CD4-positive, CD25-positive, alpha-beta regulatory T cell (primary cell): ENCODE data around the gene CRIP2. TPM values are rescaled to one million over a fixed set of nuclear protein-coding genes. Genes with fewer than 3 reads are reported as not detected.
A peak's percentile ranks its signal among the peaks of the same experiment; 100 is the strongest.

Experiments
- ATAC-seq, 2 donors: fragments of 150-1000 bp; cut with Tn5 transposase; one replicate each; pipeline ENCODE4 v1.10.0; 2021; ENCODE audit warnings: low read depth in 2 of 2, moderate number of reproducible peaks in 2 of 2, moderate library complexity in 1 of 2
- DNase-seq, 3 donors: peaks; one replicate each; pipeline versions ENCODE4 v3.0.0 to v3.0.0-alpha.2; 2012 to 2022; ENCODE audit warnings: mixed read lengths in 1 of 3
- H3K27ac ChIP-seq: one replicate; pipeline ENCODE4 v1.7.0; 2013; ENCODE audit warnings: mild to moderate bottlenecking, low read length; ENCODE audit not compliant: insufficient read depth, poor library complexity, severe bottlenecking
- H3K27me3 ChIP-seq: one replicate; pipeline ENCODE4 v1.7.0; 2013; ENCODE audit warnings: low read length; ENCODE audit not compliant: control insufficient read depth, insufficient read depth
- H3K36me3 ChIP-seq: one replicate; pipeline ENCODE4 v1.7.0; 2013; ENCODE audit warnings: mild to moderate bottlenecking, low read length, moderate library complexity; ENCODE audit not compliant: control insufficient read depth, insufficient read depth
- H3K4me1 ChIP-seq: 2 replicates; pipeline ENCODE4 v1.7.0; 2013; ENCODE audit warnings: mild to moderate bottlenecking, low read length; ENCODE audit not compliant: insufficient read depth, control insufficient read depth, poor library complexity, severe bottlenecking
- H3K4me3 ChIP-seq: one replicate; pipeline ENCODE4 v1.7.0; 2013; ENCODE audit warnings: low read depth, mild to moderate bottlenecking, low read length, moderate library complexity
- H3K9me3 ChIP-seq, 2 experiments: 1 replicate in 1 of 2; 2 replicates in 1 of 2; pipeline ENCODE4 v1.7.0; 2013; ENCODE audit warnings: low read length in 2 of 2, mild to moderate bottlenecking in 1 of 2, moderate library complexity in 1 of 2; ENCODE audit not compliant: control insufficient read depth in 2 of 2
- H3K27ac Mint-ChIP-seq, 3 donors: one replicate each; pipeline ENCODE4 v1.8.0; 2020 to 2022; ENCODE audit warnings: mild to moderate bottlenecking in 3 of 3, mixed read lengths in 3 of 3, moderate library complexity in 2 of 3
- H3K27me3 Mint-ChIP-seq: one replicate; pipeline ENCODE4 v1.8.0; 2022; ENCODE audit warnings: mild to moderate bottlenecking, mixed read lengths
- H3K36me3 Mint-ChIP-seq: one replicate; pipeline ENCODE4 v1.8.0; 2020; ENCODE audit warnings: mixed read lengths
- H3K4me1 Mint-ChIP-seq, 4 donors: one replicate each; pipeline ENCODE4 v1.8.0; 2020 to 2022; ENCODE audit warnings: mixed read lengths in 4 of 4, mild to moderate bottlenecking in 1 of 4
- H3K4me3 Mint-ChIP-seq, 4 donors: one replicate each; pipeline ENCODE4 v1.8.0; 2020 to 2022; ENCODE audit warnings: mild to moderate bottlenecking in 4 of 4, mixed read lengths in 4 of 4, moderate library complexity in 3 of 4
- H3K9me3 Mint-ChIP-seq, 7 donors: one replicate each; pipeline ENCODE4 v1.8.0; 2020 to 2022; ENCODE audit warnings: mixed read lengths in 7 of 7, mild to moderate bottlenecking in 3 of 7, moderate library complexity in 2 of 7
- polyA plus RNA-seq, 4 donors: library from polyadenylated mRNA; unstranded; fragments of 300-500 nt; fragmentation: Illumina TruSeq; gene quantifications; one replicate each; pipeline ENCODE4 v1.2.3, GENCODE V29; 2021
- total RNA-seq: library from RNA; stranded (reverse); gene quantifications from one replicate; pipeline ENCODE4 v1.2.3, GENCODE V29; 2022

CRIP2 gene
- total and polyA plus RNA-seq, 5 donors from 2014 or later: 12.0 to 131 (median 37.1) TPM

DNA sequence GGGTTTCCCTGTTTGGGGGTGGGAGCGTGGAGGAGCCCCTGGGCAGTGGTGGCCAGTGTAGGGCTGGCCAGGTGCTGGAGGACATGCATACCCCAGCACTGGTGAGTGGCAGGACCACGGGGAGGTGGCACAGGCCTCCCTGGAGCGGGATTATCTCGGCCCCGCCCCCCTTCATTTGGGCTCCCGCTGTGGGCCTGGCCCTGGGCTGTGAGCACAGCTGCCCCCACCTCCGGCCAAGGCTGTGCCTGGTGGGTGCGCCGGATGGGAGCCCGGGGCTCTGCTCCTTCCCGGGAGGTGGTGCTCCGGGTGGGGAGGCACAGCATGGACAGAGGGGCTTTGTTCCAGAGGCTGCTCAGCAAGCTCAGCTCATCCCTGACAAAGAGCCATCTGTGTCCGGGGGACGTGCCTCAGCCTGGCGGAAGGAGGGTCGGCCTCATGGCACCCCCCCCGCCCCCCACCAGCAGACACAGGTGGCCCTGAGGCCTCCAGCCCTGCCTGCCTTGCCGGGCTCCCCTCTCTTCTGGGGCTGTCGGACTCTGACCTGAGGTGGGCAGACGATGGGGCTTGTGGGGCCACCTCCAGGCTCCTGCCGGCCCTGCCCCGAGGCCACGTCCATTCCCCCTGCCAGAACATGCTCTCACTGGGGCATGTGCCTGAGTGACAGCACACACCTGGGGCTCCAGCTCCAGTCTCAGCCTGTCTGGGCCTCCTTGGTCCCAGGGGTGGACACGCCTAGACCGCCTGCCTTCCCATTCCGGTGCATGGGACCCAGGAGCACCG, 24.8 kb downstream of the CRIP2 start:
- Histone ChIP-seq H3K27ac (no peak overlapping the region), H3K36me3 (no peaks in the 10 kb centered on the region), H3K9me3 (no peaks in the 10 kb centered on the region), H3K27me3 (no peaks in the 10 kb centered on the region), H3K4me1 (no peaks in the 10 kb centered on the region), H3K4me3 (no peak overlapping the region)
- H3K9me3 Mint-ChIP-seq: no peaks in the 10 kb centered on the region
- no peak overlapping the region for H3K4me3 Mint-ChIP-seq
- DNase-seq (no peak), ATAC-seq (no peak)
- no peaks in the 10 kb centered on the region for H3K4me1 Mint-ChIP-seq
- H3K36me3 Mint-ChIP-seq: no peaks in the 10 kb centered on the region
- H3K27me3 Mint-ChIP-seq: peaks cover 4% of the 10 kb centered on the region
- no peak overlapping the region for H3K27ac Mint-ChIP-seq

DNA sequence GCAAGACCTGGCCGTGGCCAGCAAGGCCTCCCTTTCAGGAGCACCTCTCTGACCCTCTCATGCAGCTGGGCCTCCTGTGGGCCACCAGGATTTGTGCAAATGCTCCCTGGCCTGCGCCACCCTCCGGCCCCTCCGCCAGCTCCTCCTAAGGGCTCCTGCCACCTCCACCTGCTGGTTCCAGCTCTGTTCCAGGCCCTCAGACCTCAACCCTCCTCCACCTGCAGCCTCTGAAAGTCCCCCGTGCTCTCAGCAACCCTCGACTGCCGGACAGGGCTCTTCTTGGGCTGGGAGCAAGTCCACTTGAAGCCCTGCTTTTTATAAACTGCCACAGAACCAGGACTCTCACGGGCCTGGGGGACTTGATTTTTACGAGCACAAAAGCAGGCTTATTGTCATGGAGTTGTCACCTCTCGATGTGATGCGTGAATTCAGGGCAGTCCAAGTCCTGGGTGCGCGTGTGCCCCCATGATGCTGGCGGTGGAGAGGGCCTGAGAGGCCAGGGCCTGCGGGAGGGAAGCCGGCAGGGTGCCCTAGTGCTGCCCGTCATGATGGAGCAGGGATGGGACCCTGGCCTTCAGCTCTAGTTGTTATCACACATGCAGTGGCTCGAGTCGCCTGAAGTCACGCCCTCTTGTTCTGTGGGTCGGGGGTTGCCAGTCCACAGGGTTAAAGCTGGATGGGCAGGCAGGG, 25.6 kb downstream of the CRIP2 start:
- no peaks in the 10 kb centered on the region for H3K4me1 ChIP-seq
- no peaks in the 10 kb centered on the region for H3K36me3 ChIP-seq
- Mint-ChIP-seq H3K36me3 (no peaks in the 10 kb centered on the region), H3K27ac (no peak overlapping the region), H3K4me3 (peak overlapping the region in 1 of 4 donors; percentile 27), H3K4me1 (no peaks in the 10 kb centered on the region), H3K27me3 (peaks cover 4% of the 10 kb centered on the region), H3K9me3 (peaks cover 0 to 2% (median 0%) of the 10 kb centered on the region in 7 donors)
- H3K27ac ChIP-seq: no peak overlapping the region
- no peak for ATAC-seq
- H3K9me3 ChIP-seq: no peaks in the 10 kb centered on the region
- no peaks in the 10 kb centered on the region for H3K27me3 ChIP-seq
- H3K4me3 ChIP-seq: no peak overlapping the region
- DNase-seq: no peak

- H3K27ac Mint-ChIP-seq: no peak overlapping the region
These were observed 26.1 kb downstream of the CRIP2 start for GRCh38 chr14:105500726-105501101.

DNA sequence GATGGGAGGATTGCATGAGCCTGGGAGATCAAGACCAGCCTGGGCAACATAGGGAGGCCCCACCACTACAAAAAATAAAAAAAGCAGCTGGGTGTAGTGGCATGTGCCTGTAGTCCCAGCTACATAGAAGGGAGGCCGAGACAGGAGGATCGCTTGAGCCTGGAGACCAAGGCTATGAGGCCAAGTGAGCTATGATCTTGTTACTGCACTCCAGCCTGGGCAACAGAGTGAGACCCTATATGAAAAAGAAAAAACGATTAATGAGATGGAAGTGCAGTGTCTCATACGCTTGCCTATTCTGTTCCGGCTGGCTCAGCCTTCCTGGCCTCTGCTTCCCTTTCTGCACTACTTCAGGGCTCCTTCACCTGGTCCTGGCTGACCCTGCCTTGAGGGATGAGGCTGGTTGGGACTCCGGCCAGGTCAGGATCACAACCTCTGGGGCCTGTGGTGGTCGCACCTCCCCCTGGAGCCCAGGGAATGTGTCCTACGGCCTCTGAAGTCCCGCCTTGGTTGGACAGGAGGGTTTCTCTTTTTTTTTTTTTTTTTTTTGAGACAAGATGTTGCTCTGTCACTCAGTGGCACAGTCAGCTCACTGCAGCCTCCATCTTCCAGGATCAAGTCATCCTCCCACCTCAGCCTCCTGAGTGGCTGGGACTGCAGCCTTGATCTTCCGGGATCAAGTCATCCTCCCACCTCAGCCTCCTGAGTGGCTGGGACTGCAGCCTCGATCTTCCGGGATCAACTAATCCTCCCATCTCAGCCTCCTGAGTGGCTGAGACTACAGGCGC, 27.1 kb downstream of the CRIP2 start:
- Mint-ChIP-seq H3K4me3 (no peak overlapping the region), H3K9me3 (peaks cover 0 to 2% (median 0%) of the 10 kb centered on the region in 7 donors), H3K27me3 (peaks cover 4% of the 10 kb centered on the region), H3K36me3 (no peaks in the 10 kb centered on the region), H3K27ac (peak overlapping the region in 1 of 3 donors; percentile 9), H3K4me1 (no peaks in the 10 kb centered on the region)
- Histone ChIP-seq H3K27me3 (no peaks in the 10 kb centered on the region), H3K27ac (no peak overlapping the region), H3K9me3 (no peaks in the 10 kb centered on the region), H3K4me1 (no peaks in the 10 kb centered on the region), H3K36me3 (no peaks in the 10 kb centered on the region), H3K4me3 (no peak overlapping the region)
- no peak for ATAC-seq
- DNase-seq: no peak

More at GRCh38 chr14:105500726-105501101, 26.1 kb downstream of the CRIP2 start:
- H3K4me1 Mint-ChIP-seq: no peaks in the 10 kb centered on the region
- H3K4me3 Mint-ChIP-seq: no peak overlapping the region
- DNase-seq (no peak), ATAC-seq (no peak)
- Histone ChIP-seq H3K4me1 (no peaks in the 10 kb centered on the region), H3K36me3 (no peaks in the 10 kb centered on the region), H3K27me3 (no peaks in the 10 kb centered on the region), H3K4me3 (no peak overlapping the region), H3K27ac (no peak overlapping the region), H3K9me3 (no peaks in the 10 kb centered on the region)
- peaks cover 4% of the 10 kb centered on the region for H3K27me3 Mint-ChIP-seq
- H3K9me3 Mint-ChIP-seq: peaks cover 0 to 2% (median 0%) of the 10 kb centered on the region in 7 donors
- no peaks in the 10 kb centered on the region for H3K36me3 Mint-ChIP-seq

DNA sequence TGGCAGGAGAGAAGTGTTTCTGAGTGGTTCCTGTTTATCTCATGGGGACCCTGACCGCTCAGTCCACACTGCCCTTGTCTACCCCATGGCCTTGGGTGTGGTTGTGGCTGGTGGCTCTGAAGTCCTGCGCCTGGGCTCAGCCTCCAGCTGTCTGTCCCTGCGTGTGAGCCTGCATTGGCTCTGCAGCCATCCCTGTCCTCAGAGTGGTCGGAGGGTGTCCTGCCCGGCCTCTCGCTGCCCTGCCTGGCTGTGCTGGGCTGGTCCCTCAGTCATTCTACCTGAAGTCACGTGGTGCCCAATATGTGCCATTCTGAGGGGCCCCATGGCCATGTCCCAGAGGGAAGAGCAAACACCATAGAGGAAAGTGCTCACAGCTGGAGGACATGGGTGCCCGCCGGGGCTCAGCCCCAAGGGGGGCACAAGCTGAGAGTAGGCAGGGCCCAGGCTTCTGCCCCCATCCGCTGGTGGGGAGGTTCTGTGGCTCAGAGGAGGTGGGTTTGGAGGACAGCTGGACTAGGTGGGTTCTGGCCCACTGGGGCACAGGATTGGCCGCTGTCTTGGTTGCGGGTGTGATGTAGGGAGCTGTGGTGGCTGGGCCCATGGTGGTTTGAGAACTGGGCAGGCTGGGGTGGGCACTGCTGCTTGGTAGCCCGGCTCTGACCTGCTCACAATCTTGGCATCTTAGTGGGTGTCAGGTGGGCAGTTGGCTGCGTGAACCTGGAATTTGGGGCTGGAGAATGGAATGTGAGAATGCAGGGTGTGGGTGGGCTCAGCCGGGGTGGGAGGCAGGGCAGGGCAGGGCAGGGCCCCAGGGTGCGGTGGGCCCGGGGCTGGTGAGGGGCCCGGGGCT, 28.1 kb downstream of the CRIP2 start:
- Histone ChIP-seq H3K27ac (no peak overlapping the region), H3K27me3 (no peaks in the 10 kb centered on the region), H3K4me1 (no peaks in the 10 kb centered on the region), H3K36me3 (no peaks in the 10 kb centered on the region), H3K4me3 (no peak overlapping the region), H3K9me3 (no peaks in the 10 kb centered on the region)
- H3K36me3 Mint-ChIP-seq: no peaks in the 10 kb centered on the region
- peak overlapping the region in 2 of 3 donors; percentile 73 to 89 for H3K27ac Mint-ChIP-seq
- ATAC-seq (no peak), DNase-seq (no peak)
- H3K4me1 Mint-ChIP-seq: no peaks in the 10 kb centered on the region
- H3K9me3 Mint-ChIP-seq: peaks cover 0 to 2% (median 0%) of the 10 kb centered on the region in 7 donors
- H3K27me3 Mint-ChIP-seq: peaks cover 7% of the 10 kb centered on the region
- H3K4me3 Mint-ChIP-seq: peak overlapping the region in 1 of 4 donors; percentile 77

DNA sequence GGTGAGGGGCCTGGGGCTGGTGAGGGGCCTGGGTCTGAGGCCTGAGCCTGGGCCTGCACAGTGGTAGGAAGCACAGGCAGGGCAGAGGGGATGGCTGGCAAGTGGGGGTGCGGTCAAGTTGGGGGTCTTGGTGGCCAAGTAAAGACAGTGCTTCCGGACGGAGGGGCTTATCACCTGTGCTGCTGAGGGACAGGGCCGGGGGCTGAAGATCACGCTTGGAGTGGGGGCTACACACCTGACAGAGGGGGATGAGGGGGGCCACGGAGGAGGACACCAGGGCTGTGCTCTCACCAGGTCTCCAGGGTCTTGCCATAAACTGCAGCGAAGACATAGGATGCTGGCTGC, 28.6 kb downstream of the CRIP2 start:
- Mint-ChIP-seq H3K9me3 (peaks cover 0 to 2% (median 0%) of the 10 kb centered on the region in 7 donors), H3K36me3 (no peaks in the 10 kb centered on the region), H3K27me3 (peaks cover 12% of the 10 kb centered on the region), H3K4me3 (no peak overlapping the region), H3K27ac (peak overlapping the region in 1 of 3 donors; percentile 73), H3K4me1 (no peaks in the 10 kb centered on the region)
- Histone ChIP-seq H3K4me1 (no peaks in the 10 kb centered on the region), H3K27ac (no peak overlapping the region), H3K4me3 (no peak overlapping the region), H3K36me3 (no peaks in the 10 kb centered on the region), H3K27me3 (no peaks in the 10 kb centered on the region), H3K9me3 (no peaks in the 10 kb centered on the region)
- DNase-seq: no peak
- no peak for ATAC-seq
